Mesenteric fat pad (tissue), 1 donor: Measurements from ENCODE around the gene PPP3R2. TPM values are rescaled to one million over a fixed set of nuclear protein-coding genes. Genes with fewer than 3 reads are reported as not detected.

Experiments
- total RNA-seq: library from RNA; stranded (reverse); fragmentation: NEBNext Ultra II Directional; extraction: Animal tissue kit (Norgen Biotek cat#: 25700); gene quantifications from one replicate; pipeline ENCODE4 v1.2.1, GENCODE V29; 2021
- donor health status: DM: yes; HTN: yes; CAD: no.

Gene PPP3R2
- total RNA-seq, 1 donor from 2014 or later: not detected

Other genes starting within 250 kb of the PPP3R2 start
- not detected for gene BAAT, start 210.0 kb downstream of the PPP3R2 start, total RNA-seq
- 10.1 TPM for gene MRPL50, start 196.4 kb downstream of the PPP3R2 start, total RNA-seq
- 21.6 TPM for gene ZNF189, start 196.1 kb downstream of the PPP3R2 start, total RNA-seq
- gene ALDOB, start 159.2 kb downstream of the PPP3R2 start, total RNA-seq: 4.7 TPM
- 34.2 TPM for gene RNF20, start 61.1 kb downstream of the PPP3R2 start, total RNA-seq
- 0.06 TPM for gene GRIN3A, start 143.7 kb upstream of the PPP3R2 start, total RNA-seq